NCI-H226 (cell line): ENCODE results near the gene MMRN2.
"Not testable (repeated sequence)": the region's sequence is repeated elsewhere in the genome, so short reads cannot be mapped to it uniquely, and the experiment has no call there.

Source experiments
- DNase-seq: peaks from one replicate; pipeline ENCODE4 v3.0.0-alpha.2; 2015

MMRN2 gene

GRCh38 chr10:86955501-86956194 is 1.8 kb downstream of the MMRN2 start:
- DNase-seq: no peak

- no peak for DNase-seq
Measured at GRCh38 chr10:86954681-86955500, 2.5 kb downstream of the MMRN2 start.

GRCh38 chr10:86953747-86954680 is 3.4 kb downstream of the MMRN2 start:
- no peak for DNase-seq

- DNase-seq: not testable (repeated sequence)
Measured at GRCh38 chr10:86952697-86953096, 4.7 kb downstream of the MMRN2 start.

- no peak for DNase-seq
Measured at GRCh38 chr10:86952106-86952505, 5.3 kb downstream of the MMRN2 start.

GRCh38 chr10:86951184-86951761 is 6.1 kb downstream of the MMRN2 start:
- DNase-seq: no peak

GRCh38 chr10:86950349-86950748 is 7.1 kb downstream of the MMRN2 start:
- DNase-seq: no peak

GRCh38 chr10:86947806-86948205 is 9.6 kb downstream of the MMRN2 start:
- not testable (repeated sequence) for DNase-seq

- no peak for DNase-seq
Measured at GRCh38 chr10:86946213-86947155, 10.9 kb downstream of the MMRN2 start.

GRCh38 chr10:86945361-86946212 is 11.8 kb downstream of the MMRN2 start:
- DNase-seq: no peak

- DNase-seq: no peak
Measured at GRCh38 chr10:86944907-86945306, 12.5 kb downstream of the MMRN2 start.

GRCh38 chr10:86944471-86944870 is 12.9 kb downstream of the MMRN2 start:
- peak; percentile 51 for DNase-seq

GRCh38 chr10:86944031-86944419 is 13.4 kb downstream of the MMRN2 start:
- DNase-seq: no peak

- no peak for DNase-seq
Measured at GRCh38 chr10:86943316-86944030, 13.9 kb downstream of the MMRN2 start.

GRCh38 chr10:86942441-86943315 is 14.7 kb downstream of the MMRN2 start:
- no peak for DNase-seq

GRCh38 chr10:86941991-86942421 is 15.4 kb downstream of the MMRN2 start:
- no peak for DNase-seq

- DNase-seq: no peak
Measured at GRCh38 chr10:86941426-86941825, 16.0 kb downstream of the MMRN2 start.

- DNase-seq: no peak
Measured at GRCh38 chr10:86940677-86941076, 16.7 kb downstream of the MMRN2 start.

- DNase-seq: not testable (repeated sequence)
Measured at GRCh38 chr10:86940076-86940475, 17.3 kb downstream of the MMRN2 start.
